ENCODE measurements around the gene BICDL1. TPM values are rescaled to one million over a fixed set of nuclear protein-coding genes. Genes with fewer than 3 reads are reported as not detected.
A peak's percentile ranks its signal among the peaks of the same experiment; 100 is the strongest.

BICDL1 gene
- total RNA-seq, 1 donor from 2014 or later = 2.8 TPM

DNA sequence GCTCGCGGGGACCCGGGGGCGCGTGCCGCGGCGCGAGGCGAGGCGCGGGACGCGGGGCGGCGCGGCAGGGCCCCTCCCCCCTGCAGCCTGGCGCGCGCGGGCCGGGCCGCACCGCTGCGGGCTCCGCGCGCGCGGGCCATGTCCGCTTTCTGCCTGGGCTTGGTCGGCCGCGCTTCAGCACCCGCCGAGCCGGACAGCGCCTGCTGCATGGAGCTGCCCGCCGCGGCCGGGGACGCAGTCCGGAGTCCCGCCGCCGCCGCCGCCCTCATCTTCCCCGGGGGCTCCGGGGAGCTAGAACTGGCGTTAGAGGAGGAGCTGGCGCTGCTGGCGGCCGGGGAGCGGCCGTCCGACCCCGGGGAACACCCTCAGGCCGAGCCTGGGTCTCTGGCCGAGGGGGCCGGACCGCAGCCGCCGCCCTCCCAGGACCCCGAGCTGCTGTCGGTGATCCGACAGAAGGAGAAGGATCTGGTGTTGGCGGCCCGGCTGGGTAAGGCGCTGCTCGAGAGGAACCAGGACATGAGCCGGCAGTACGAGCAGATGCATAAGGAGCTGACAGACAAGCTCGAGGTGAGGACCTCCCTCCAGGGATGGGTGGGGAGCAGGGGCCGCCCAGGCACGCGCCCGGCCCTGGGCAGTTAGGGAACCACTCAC lies 820 bp downstream of the BICDL1 start:
- peak; percentile 97 for DNase-seq (ENCODE audit: low spot score)
- Mint-ChIP-seq H3K4me3 (ENCODE audit: unreplicated experiment) (peak overlapping the region; percentile 77), H3K27me3 (ENCODE audit: unreplicated experiment) (peaks cover 2% of the 10 kb centered on the region), H3K36me3 (ENCODE audit: low read depth, unreplicated experiment) (no peaks in the 10 kb centered on the region), H3K4me1 (ENCODE audit: unreplicated experiment) (no peaks in the 10 kb centered on the region), H3K9me3 (ENCODE audit: unreplicated experiment) (no peaks in the 10 kb centered on the region), H3K27ac (ENCODE audit: unreplicated experiment) (no peak overlapping the region)
- no peak for TF ChIP-seq CTCF (IDR thresholded peaks at IDR 0.05; ENCODE audit: unreplicated experiment)

DNA sequence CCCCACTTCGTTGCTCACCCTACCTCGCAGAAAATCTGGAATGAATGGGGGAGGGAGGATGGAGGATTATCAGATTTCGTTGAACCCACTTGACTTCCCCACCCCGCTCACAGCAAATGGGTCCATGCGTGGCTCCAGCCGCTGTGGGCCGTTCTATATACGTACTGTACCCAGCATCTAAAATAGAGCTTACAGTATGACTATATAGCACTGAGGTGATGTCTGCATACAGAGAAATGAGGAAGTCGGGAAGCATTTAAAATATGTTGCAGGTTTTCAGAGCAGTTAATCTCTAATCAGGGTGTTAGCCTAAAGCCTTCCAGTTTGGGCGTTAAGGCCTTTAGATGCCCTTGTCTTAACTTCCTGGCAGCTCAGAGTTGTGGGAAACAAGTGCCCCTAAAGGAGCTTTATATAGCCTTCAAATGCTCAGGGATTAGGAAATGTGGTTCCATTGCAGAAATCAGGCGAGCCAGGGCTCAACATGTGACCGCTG lies 1.4 kb downstream of the BICDL1 start:
- peaks cover 2% of the 10 kb centered on the region for H3K27me3 Mint-ChIP-seq (ENCODE audit: unreplicated experiment)
- no peaks in the 10 kb centered on the region for H3K4me1 Mint-ChIP-seq (ENCODE audit: unreplicated experiment)
- DNase-seq (ENCODE audit: low spot score) = no peak
- no peak overlapping the region for H3K27ac Mint-ChIP-seq (ENCODE audit: unreplicated experiment)
- H3K36me3 Mint-ChIP-seq (ENCODE audit: low read depth, unreplicated experiment) = no peaks in the 10 kb centered on the region
- no peak for TF ChIP-seq CTCF (IDR thresholded peaks at IDR 0.05; ENCODE audit: unreplicated experiment)
- H3K4me3 Mint-ChIP-seq (ENCODE audit: unreplicated experiment) = peak overlapping the region; percentile 77
- H3K9me3 Mint-ChIP-seq (ENCODE audit: unreplicated experiment) = no peaks in the 10 kb centered on the region

GRCh38 chr12:119992129-119992705 lies 3.2 kb downstream of the BICDL1 start:
- Mint-ChIP-seq H3K9me3 (ENCODE audit: unreplicated experiment) (no peaks in the 10 kb centered on the region), H3K36me3 (ENCODE audit: low read depth, unreplicated experiment) (no peaks in the 10 kb centered on the region), H3K4me3 (ENCODE audit: unreplicated experiment) (no peak overlapping the region), H3K27ac (ENCODE audit: unreplicated experiment) (no peak overlapping the region), H3K4me1 (ENCODE audit: unreplicated experiment) (no peaks in the 10 kb centered on the region), H3K27me3 (ENCODE audit: unreplicated experiment) (peaks cover 2% of the 10 kb centered on the region)
- DNase-seq (ENCODE audit: low spot score) = no peak
- no peak for TF ChIP-seq CTCF (IDR thresholded peaks at IDR 0.05; ENCODE audit: unreplicated experiment)

GRCh38 chr12:119994892-119995658 lies 6.0 kb downstream of the BICDL1 start:
- Mint-ChIP-seq H3K27me3 (ENCODE audit: unreplicated experiment) (peaks cover 5% of the 10 kb centered on the region), H3K27ac (ENCODE audit: unreplicated experiment) (no peak overlapping the region), H3K4me3 (ENCODE audit: unreplicated experiment) (no peak overlapping the region), H3K4me1 (ENCODE audit: unreplicated experiment) (peaks cover 4% of the 10 kb centered on the region), H3K9me3 (ENCODE audit: unreplicated experiment) (no peaks in the 10 kb centered on the region), H3K36me3 (ENCODE audit: low read depth, unreplicated experiment) (no peaks in the 10 kb centered on the region)
- DNase-seq (ENCODE audit: low spot score) = no peak
- TF ChIP-seq CTCF (IDR thresholded peaks at IDR 0.05; ENCODE audit: unreplicated experiment) = no peak

Data from endothelial cell (in vitro differentiated cells).